B cell (primary cell): ENCODE results near the gene TMEM220. TPM values are rescaled to one million over a fixed set of nuclear protein-coding genes. Genes with fewer than 3 reads are reported as not detected.

ENCODE experiments used
- ATAC-seq: fragments of 200-7000 bp; cut with Tn5 transposase; one replicate; pipeline ENCODE4 v1.10.0; 2021; ENCODE audit warnings: low read depth, mild to moderate bottlenecking, moderate number of reproducible peaks, moderate library complexity
- CTCF ChIA-PET: fragments of 350-600 bp; sonication (Branson Sonifier 250); formaldehyde crosslinking; loops from one replicate; lab custom pipeline; 2021; ENCODE audit warnings: antibody characterized with exemption, inconsistent platforms; lab: Charles Lee
- POLR2A ChIA-PET: fragments of 350-600 bp; sonication (Branson Sonifier 250); formaldehyde crosslinking; loops from one replicate; lab custom pipeline; 2021; ENCODE audit warnings: antibody characterized with exemption; lab: Charles Lee
- DNase-seq: peaks from one replicate; pipeline ENCODE4 v3.0.0; 2013
- H2AFZ ChIP-seq: 2 replicates; pipeline ENCODE4 v1.6.1; 2012; ENCODE audit warnings: mild to moderate bottlenecking, low read depth, low read length; ENCODE audit not compliant: insufficient read depth, poor library complexity, severe bottlenecking
- H3K27ac ChIP-seq, 2 donors: 1 replicate in 1 of 2; 2 replicates in 1 of 2; pipeline ENCODE4 v1.5.1; 2012 to 2013; ENCODE audit warnings: low read length in 2 of 2, mild to moderate bottlenecking in 2 of 2, moderate library complexity in 1 of 2
- H3K27me3 ChIP-seq, 4 experiments: fragments of 200-600 bp in 1 of 4; sonication (generic) in 1 of 4; replicated peaks in 1 of 4; 1 replicate in 2 of 4; 2 replicates in 2 of 4; pipeline versions ENCODE4 v1.6.1 to v1.7.0; 2013 to 2016; ENCODE audit warnings: low read length in 3 of 4, mild to moderate bottlenecking in 2 of 4, mixed read lengths in 1 of 4, moderate library complexity in 1 of 4; ENCODE audit not compliant: insufficient read depth in 4 of 4, control insufficient read depth in 3 of 4; ENCODE audit errors: control extremely low read depth in 1 of 4
- H3K36me3 ChIP-seq, 2 experiments: replicated peaks in 1 of 2; 1 replicate in 1 of 2; 2 replicates in 1 of 2; pipeline versions ENCODE4 v1.6.1 to v1.7.1; 2013; ENCODE audit warnings: low read length in 1 of 2; ENCODE audit not compliant: insufficient read depth in 2 of 2, control insufficient read depth in 1 of 2; ENCODE audit errors: control extremely low read depth in 1 of 2, extremely low read depth in 1 of 2
- H3K4me1 ChIP-seq, 2 donors: fragments of 200-600 bp in 1 of 2; sonication (generic) in 1 of 2; 1 replicate in 1 of 2; 2 replicates in 1 of 2; pipeline versions ENCODE4 v1.5.1 to v1.6.1; 2013 to 2017; ENCODE audit warnings: low read length in 2 of 2; ENCODE audit not compliant: control insufficient read depth in 2 of 2, insufficient read depth in 2 of 2
- H3K4me2 ChIP-seq: replicated peaks from 2 replicates; pipeline ENCODE3; 2012; ENCODE audit warnings: mild to moderate bottlenecking, low read depth, low read length; ENCODE audit not compliant: poor library complexity, severe bottlenecking
- H3K4me3 ChIP-seq, 5 experiments: fragments of 200-600 bp in 1 of 5; sonication (generic) in 1 of 5; 1 replicate in 3 of 5; 2 replicates in 2 of 5; pipeline versions ENCODE4 v1.5.1 to v1.7.0; 2011 to 2016; ENCODE audit warnings: low read length in 4 of 5, mild to moderate bottlenecking in 4 of 5, low read depth in 2 of 5, control low read depth in 1 of 5, moderate library complexity in 1 of 5; ENCODE audit not compliant: insufficient read depth in 1 of 5; ENCODE audit errors: control extremely low read depth in 1 of 5, extremely low read depth in 1 of 5
- H3K79me2 ChIP-seq: fragments of 200-600 bp; sonication (generic); one replicate; pipeline ENCODE4 v1.6.0; 2016; ENCODE audit warnings: low read length; ENCODE audit not compliant: control insufficient read depth, insufficient read depth
- H3K9ac ChIP-seq: fragments of 200-600 bp; sonication (generic); 2 replicates; pipeline ENCODE4 v1.6.1; 2017; ENCODE audit warnings: mild to moderate bottlenecking, low read length, moderate library complexity
- H3K9me3 ChIP-seq, 3 donors: one replicate each; pipeline versions ENCODE4 v1.6.1 to v1.7.1; 2013; ENCODE audit warnings: low read length in 2 of 3; ENCODE audit not compliant: control insufficient read depth in 2 of 3, insufficient read depth in 1 of 3; ENCODE audit errors: control extremely low read depth in 1 of 3
- H4K20me1 ChIP-seq: 2 replicates; pipeline ENCODE4 v1.6.0; 2012; ENCODE audit warnings: mild to moderate bottlenecking, low read length; ENCODE audit not compliant: insufficient read depth, control insufficient read depth, poor library complexity, severe bottlenecking
- H3K27ac Mint-ChIP-seq: one replicate; pipeline ENCODE4 v1.8.0; 2021; ENCODE audit warnings: mixed read lengths
- H3K27me3 Mint-ChIP-seq: one replicate; pipeline ENCODE4 v1.8.0; 2021; ENCODE audit warnings: mixed read lengths
- H3K4me1 Mint-ChIP-seq: one replicate; pipeline ENCODE4 v1.8.0; 2021; ENCODE audit warnings: mixed read lengths
- H3K4me3 Mint-ChIP-seq: one replicate; pipeline ENCODE4 v1.8.0; 2021; ENCODE audit warnings: mixed read lengths
- H3K9me3 Mint-ChIP-seq: one replicate; pipeline ENCODE4 v1.8.0; 2022; ENCODE audit warnings: mixed read lengths; ENCODE audit not compliant: insufficient read depth
- CTCF ChIP-seq: fragments of 200-600 bp; IDR thresholded peaks from one replicate; pipeline ENCODE4 v1.8.0; 2022; ENCODE audit warnings: antibody characterized with exemption, mild to moderate bottlenecking
- EZH2 ChIP-seq: IDR thresholded peaks from 2 replicates; pipeline ENCODE4 v1.6.1; 2012; ENCODE audit warnings: borderline replicate concordance, low read depth, mild to moderate bottlenecking, moderate library complexity, low read length; ENCODE audit not compliant: insufficient read depth, poor library complexity, severe bottlenecking
- WGBS: methylation state at CpG from one replicate; pipeline ENCODE4 v1.1.5; 2013; ENCODE audit warnings: missing lambda C conversion rate; ENCODE audit not compliant: insufficient coverage; 5-methylcytosine and 5-hydroxymethylcytosine counted together
- intact Hi-C: fragments of 100-400 bp; cut with micrococcal nuclease; formaldehyde crosslinking; loops from one replicate; pipeline ENCODE4 v1.10.0; 2022
- polyA plus RNA-seq: library from polyadenylated mRNA; depleted of rRNA; stranded (reverse); fragments of >200 nt; gene quantifications from 2 replicates; pipeline ENCODE4 v1.2.3, GENCODE V29; 2012
- total RNA-seq, 2 donors: library from RNA; stranded (reverse); fragments of 120-200 nt in 1 of 2; gene quantifications; 1 replicate in 1 of 2; 2 replicates in 1 of 2; pipeline versions ENCODE4 v1.2.3 to v1.2.4, GENCODE V29; 2013 to 2022

Gene TMEM220
- total and polyA plus RNA-seq, 2 donors (not counting 1 experiment from before 2014, with no cell fraction given), result 2.9 to 7.4 TPM

GRCh38 chr17:10751563-10751962 lies 21.7 kb upstream of the TMEM220 start:
- POLR2A ChIA-PET, result no interaction called here
- TF ChIP-seq EZH2 (no peak), CTCF (no peak)
- no peaks in the 10 kb centered on the region for H3K27me3 Mint-ChIP-seq
- Histone ChIP-seq H3K27me3 (no peaks in the 10 kb centered on the region), H3K4me2 (no peak overlapping the region), H3K79me2 (no peaks in the 10 kb centered on the region), H3K9me3 (no peaks in the 10 kb centered on the region), H2AFZ (no peak overlapping the region), H3K27ac (no peak overlapping the region), H3K9ac (no peak overlapping the region), H3K4me3 (no peak overlapping the region), H4K20me1 (no peaks in the 10 kb centered on the region), H3K36me3 (no peaks in the 10 kb centered on the region), H3K4me1 (no peaks in the 10 kb centered on the region)
- H3K27ac Mint-ChIP-seq, result no peak overlapping the region
- H3K4me1 Mint-ChIP-seq, result no peaks in the 10 kb centered on the region
- DNase-seq (no peak), ATAC-seq (no peak)
- H3K4me3 Mint-ChIP-seq, result no peak overlapping the region
- intact Hi-C loops, result no loop called here
- H3K9me3 Mint-ChIP-seq, result no peaks in the 10 kb centered on the region
- 93% methylated on average over 2 of the region's 3 CpGs for WGBS
- CTCF ChIA-PET, result interaction anchor here (1.0 kb wide), 1 partner anchor 16 kb away, joined by 3 read pairs; no protein-coding TSS in a partner anchor

- no peak overlapping the region for H2AFZ ChIP-seq
- Mint-ChIP-seq H3K4me3 (no peak overlapping the region), H3K9me3 (no peaks in the 10 kb centered on the region), H3K4me1 (no peaks in the 10 kb centered on the region), H3K27me3 (no peaks in the 10 kb centered on the region), H3K27ac (no peak overlapping the region)
- intact Hi-C loops, result no loop called here
- no peaks in the 10 kb centered on the region for H3K36me3 ChIP-seq
- H3K27ac ChIP-seq, result no peak overlapping the region
- ChIA-PET CTCF (no interaction called here), POLR2A (no interaction called here)
- no peaks in the 10 kb centered on the region for H3K27me3 ChIP-seq
- ATAC-seq, result no peak
- no peaks in the 10 kb centered on the region for H3K4me1 ChIP-seq
- H3K9me3 ChIP-seq, result no peaks in the 10 kb centered on the region
- no peak overlapping the region for H3K9ac ChIP-seq
- no peak for DNase-seq
- 98% methylated on average over 4 of the region's 4 CpGs for WGBS
- H3K4me2 ChIP-seq, result no peak overlapping the region
- TF ChIP-seq CTCF (no peak), EZH2 (no peak)
- H3K4me3 ChIP-seq, result no peak overlapping the region
- H3K79me2 ChIP-seq, result no peaks in the 10 kb centered on the region
- no peaks in the 10 kb centered on the region for H4K20me1 ChIP-seq
Observed at GRCh38 chr17:10750210-10750609, 20.4 kb upstream of the TMEM220 start.
